ENCODE measurements around the gene IGF1R. TPM values are rescaled to one million over a fixed set of nuclear protein-coding genes. Genes with fewer than 3 reads are reported as not detected.

Gene IGF1R
- total RNA-seq, 1 experiment from 2014 or later, result 16.3 TPM

GRCh38 chr15:98683831-98684230, 35.5 kb downstream of the IGF1R start:
- ChIA-PET POLR2A (no interaction called here), CTCF (no interaction called here), RAD21 (ENCODE audit: low non-redundant PET in 1 of 2, low total read pairs in 2 of 2, uncharacterized antibody in 2 of 2, unreplicated experiment in 2 of 2) (no interaction called here)
- no peaks in the 10 kb centered on the region for H3K9me3 ChIP-seq (ENCODE audit: control insufficient read depth in 1 of 2, insufficient read depth in 1 of 2, low read depth in 1 of 2, low read length in 2 of 2)
- intact Hi-C loops (cut with micrococcal nuclease), result no loop called here
- H3K79me2 ChIP-seq (ENCODE audit: insufficient read depth, low read length), result no peaks in the 10 kb centered on the region
- H2AFZ ChIP-seq (ENCODE audit: low read depth, low read length, poor library complexity, severe bottlenecking), result no peak overlapping the region
- BruUV-seq (replicated peaks), result no TSS peak
- TF ChIP-seq ZBTB33 (IDR thresholded peaks at IDR 0.05; ENCODE audit: extremely low read depth, insufficient replicate concordance, low read length), result no peak
- TF ChIP-seq CTCF (IDR thresholded peaks at IDR 0.05 in 2 of 3, conservative IDR thresholded peaks at IDR 0.05 in 1 of 3; ENCODE audit: borderline replicate concordance in 1 of 3, insufficient read depth in 1 of 3, low read depth in 2 of 3, low read length in 2 of 3), result no peak
- no peak for TF ChIP-seq EGR1 (IDR thresholded peaks at IDR 0.05; ENCODE audit: low read depth)
- TF ChIP-seq ELF1 (IDR thresholded peaks at IDR 0.05; ENCODE audit: borderline replicate concordance, low read depth), result no peak
- TF ChIP-seq EZH2 (IDR thresholded peaks at IDR 0.05), result no peak
- TF ChIP-seq POLR2A (IDR thresholded peaks at IDR 0.05; ENCODE audit: borderline replicate concordance, extremely low read depth, insufficient read depth, insufficient read length), result no peak
- no peak for TF ChIP-seq EZH2phosphoT487 (IDR thresholded peaks at IDR 0.05; ENCODE audit: borderline replicate concordance)
- no peak for TF ChIP-seq POLR2AphosphoS5 (IDR thresholded peaks at IDR 0.05; ENCODE audit: low read depth, low read length)
- no peak for TF ChIP-seq SIN3A (IDR thresholded peaks at IDR 0.05; ENCODE audit: low read depth)
- TF ChIP-seq, protein P1, sequence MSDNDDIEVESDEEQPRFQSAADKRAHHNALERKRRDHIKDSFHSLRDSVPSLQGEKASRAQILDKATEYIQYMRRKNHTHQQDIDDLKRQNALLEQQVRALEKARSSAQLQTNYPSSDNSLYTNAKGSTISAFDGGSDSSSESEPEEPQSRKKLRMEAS (IDR thresholded peaks at IDR 0.05), result no peak
- TF ChIP-seq JUND (IDR thresholded peaks at IDR 0.05), result no peak
- no peak for TF ChIP-seq SP1 (IDR thresholded peaks at IDR 0.05; ENCODE audit: low read depth)
- TF ChIP-seq ZNF274 (IDR thresholded peaks at IDR 0.05; ENCODE audit: low read depth, low read length), result no peak
- no peak for TF ChIP-seq CBX3 (IDR thresholded peaks at IDR 0.05; ENCODE audit: low read depth)
- TF ChIP-seq FOSL1 (IDR thresholded peaks at IDR 0.05; ENCODE audit: low read depth), result no peak
- TF ChIP-seq CEBPB (IDR thresholded peaks at IDR 0.05; ENCODE audit: low read depth), result no peak
- TF ChIP-seq ZFX (IDR thresholded peaks at IDR 0.05), result no peak
- TF ChIP-seq YY1 (IDR thresholded peaks at IDR 0.05; ENCODE audit: extremely low read depth, insufficient replicate concordance, low read depth, low read length), result no peak
- no peak for TF ChIP-seq TCF7L2 (IDR thresholded peaks at IDR 0.05; ENCODE audit: borderline replicate concordance, extremely low read depth, insufficient read depth, insufficient read length)
- TF ChIP-seq, protein P2, sequence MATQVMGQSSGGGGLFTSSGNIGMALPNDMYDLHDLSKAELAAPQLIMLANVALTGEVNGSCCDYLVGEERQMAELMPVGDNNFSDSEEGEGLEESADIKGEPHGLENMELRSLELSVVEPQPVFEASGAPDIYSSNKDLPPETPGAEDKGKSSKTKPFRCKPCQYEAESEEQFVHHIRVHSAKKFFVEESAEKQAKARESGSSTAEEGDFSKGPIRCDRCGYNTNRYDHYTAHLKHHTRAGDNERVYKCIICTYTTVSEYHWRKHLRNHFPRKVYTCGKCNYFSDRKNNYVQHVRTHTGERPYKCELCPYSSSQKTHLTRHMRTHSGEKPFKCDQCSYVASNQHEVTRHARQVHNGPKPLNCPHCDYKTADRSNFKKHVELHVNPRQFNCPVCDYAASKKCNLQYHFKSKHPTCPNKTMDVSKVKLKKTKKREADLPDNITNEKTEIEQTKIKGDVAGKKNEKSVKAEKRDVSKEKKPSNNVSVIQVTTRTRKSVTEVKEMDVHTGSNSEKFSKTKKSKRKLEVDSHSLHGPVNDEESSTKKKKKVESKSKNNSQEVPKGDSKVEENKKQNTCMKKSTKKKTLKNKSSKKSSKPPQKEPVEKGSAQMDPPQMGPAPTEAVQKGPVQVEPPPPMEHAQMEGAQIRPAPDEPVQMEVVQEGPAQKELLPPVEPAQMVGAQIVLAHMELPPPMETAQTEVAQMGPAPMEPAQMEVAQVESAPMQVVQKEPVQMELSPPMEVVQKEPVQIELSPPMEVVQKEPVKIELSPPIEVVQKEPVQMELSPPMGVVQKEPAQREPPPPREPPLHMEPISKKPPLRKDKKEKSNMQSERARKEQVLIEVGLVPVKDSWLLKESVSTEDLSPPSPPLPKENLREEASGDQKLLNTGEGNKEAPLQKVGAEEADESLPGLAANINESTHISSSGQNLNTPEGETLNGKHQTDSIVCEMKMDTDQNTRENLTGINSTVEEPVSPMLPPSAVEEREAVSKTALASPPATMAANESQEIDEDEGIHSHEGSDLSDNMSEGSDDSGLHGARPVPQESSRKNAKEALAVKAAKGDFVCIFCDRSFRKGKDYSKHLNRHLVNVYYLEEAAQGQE (IDR thresholded peaks at IDR 0.05; ENCODE audit: low read depth), result no peak
- H3K9ac ChIP-seq (ENCODE audit: low read length), result no peak overlapping the region
- no peaks in the 10 kb centered on the region for H3K9me2 ChIP-seq (ENCODE audit: insufficient read depth)
- H3K36me3 ChIP-seq (ENCODE audit: control insufficient read depth in 1 of 2, insufficient read depth in 2 of 2, low read length in 2 of 2), result no peaks in the 10 kb centered on the region
- DNase-seq (ENCODE audit: low read depth, low spot score) (no peak), ATAC-seq (no peak)
- H3K4me1 ChIP-seq (ENCODE audit: control insufficient read depth in 1 of 2, insufficient read depth in 2 of 2, low read length in 2 of 2), result peaks cover 2% of the 10 kb centered on the region in 2 experiments; a peak in 3 of 4 replicates
- no peaks in the 10 kb centered on the region for H3K27me3 ChIP-seq (ENCODE audit: insufficient read depth, low read length)
- H3K27ac ChIP-seq (ENCODE audit: low read depth, low read length), result no peak overlapping the region
- H4K20me1 ChIP-seq (ENCODE audit: insufficient read depth), result no peaks in the 10 kb centered on the region
- H3K4me2 ChIP-seq (ENCODE audit: low read length), result no peak overlapping the region
- no peak overlapping the region for H3K4me3 ChIP-seq (replicated peaks in 1 of 2; ENCODE audit: low read depth in 1 of 2, low read length in 2 of 2)
